ENCODE data around the gene EXOC6B.

The EXOC6B gene

DNA sequence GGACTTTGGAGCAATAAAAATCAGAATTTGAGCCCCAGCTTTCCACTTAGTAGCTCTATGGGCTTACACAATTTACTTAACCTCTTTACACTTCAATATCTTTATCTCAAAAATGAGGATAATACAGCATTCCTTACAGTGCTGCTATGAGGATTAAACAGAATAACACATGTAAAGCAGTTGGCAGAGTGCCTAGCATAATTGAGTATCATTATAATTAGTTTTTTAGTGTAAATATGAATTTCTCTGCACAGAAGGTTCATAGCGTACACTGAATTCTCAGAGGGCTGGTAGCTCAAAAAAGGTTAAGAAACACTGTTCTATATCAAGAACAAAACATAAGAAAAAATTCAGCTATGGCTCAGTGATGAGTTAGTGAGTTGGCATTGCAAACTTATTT, 487.8 kb downstream of the EXOC6B start:
- DNase-seq = no peak

DNA sequence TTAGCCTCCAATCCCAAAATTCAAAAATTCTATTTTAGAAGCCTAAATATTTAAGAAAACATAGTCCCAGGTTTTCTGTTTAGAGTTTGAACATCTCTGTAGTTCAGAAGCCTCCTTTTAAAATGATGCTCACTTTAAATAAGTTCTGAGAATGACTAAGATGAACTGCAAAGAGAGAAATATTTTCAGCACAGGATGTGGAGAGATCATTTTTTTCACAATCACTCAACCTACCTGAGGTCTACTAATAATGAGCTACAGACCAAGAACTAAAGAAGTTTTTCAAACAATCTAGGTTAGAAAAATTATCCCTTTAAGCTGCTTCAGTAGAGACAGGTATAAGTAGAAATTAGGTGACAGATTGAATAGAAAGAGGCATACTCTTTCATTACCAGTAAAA, 493.1 kb downstream of the EXOC6B start:
- no peak for DNase-seq

- no peak for DNase-seq
These were observed 495.2 kb downstream of the EXOC6B start for GRCh38 chr2:72330652-72331051.

- DNase-seq = no peak
These were observed 499.1 kb downstream of the EXOC6B start for GRCh38 chr2:72326759-72327158.

GRCh38 chr2:72325592-72326422, 500.0 kb downstream of the EXOC6B start:
- no peak for DNase-seq

DNA sequence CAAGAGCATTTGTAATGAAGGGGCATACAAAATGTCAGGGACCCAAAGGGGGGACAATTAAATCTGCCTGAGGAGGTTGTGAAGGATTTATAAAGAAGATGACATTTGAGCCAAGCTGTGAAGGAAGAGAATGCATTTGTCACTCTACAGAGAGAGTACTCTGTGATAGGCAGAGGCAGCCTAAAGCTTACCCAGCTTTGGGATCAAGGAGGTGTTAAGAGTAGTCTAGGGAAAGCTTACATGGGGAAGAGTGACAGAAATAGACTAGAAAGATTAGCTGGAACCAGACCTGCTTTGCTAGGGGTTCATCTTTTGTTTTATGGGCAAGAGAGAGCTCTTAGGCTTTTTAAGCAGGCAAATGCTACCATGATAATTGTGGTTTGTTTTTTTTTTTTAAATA, 509.1 kb downstream of the EXOC6B start:
- no peak for DNase-seq

DNA sequence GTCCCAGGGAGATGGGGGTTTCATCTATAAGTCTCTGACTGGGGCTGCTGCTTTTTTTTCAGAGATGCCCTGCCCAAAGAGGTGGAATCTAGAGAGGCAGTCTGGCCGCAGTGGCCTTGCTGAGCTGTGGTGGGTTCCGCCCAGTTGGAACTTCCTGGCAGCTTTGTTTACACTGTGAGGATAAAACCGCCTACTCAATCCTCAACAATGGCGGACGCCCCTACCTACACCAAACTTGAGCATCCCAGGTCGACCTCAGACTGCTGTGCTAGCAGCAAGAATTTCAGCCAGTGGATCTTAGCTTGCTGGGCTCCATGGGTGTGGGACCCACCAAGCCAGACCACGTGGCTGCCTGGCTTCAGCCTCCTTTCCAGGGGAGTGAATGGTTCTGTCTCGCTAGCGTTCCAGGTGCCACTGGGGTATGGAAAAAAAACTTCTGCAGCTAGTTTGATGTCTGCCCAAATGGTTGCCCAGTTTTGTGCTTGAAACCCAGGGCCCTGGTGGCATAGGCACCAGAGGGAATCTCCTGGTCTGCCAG, 525.6 kb downstream of the EXOC6B start:
- DNase-seq = no peak

- DNase-seq = no peak
These were observed 532.2 kb downstream of the EXOC6B start for GRCh38 chr2:72293620-72294019.

DNA sequence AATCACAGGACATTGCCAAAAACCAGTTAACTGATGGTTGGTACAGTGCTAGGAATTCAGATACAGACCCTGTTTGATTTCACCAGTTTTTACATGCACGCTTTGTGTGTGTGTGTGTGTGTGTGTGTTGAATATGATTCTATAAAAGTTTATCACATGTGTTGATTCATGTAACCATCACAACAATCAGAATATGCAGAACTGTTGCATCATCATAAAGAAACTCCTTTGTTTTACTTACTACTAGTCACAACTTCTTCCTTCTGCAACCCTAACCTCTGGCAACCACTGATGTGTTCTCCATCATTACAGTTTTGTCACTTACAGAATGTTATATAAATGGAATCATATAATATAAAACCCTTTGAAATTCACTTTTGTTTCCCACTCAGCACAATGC, 533.4 kb downstream of the EXOC6B start:
- no peak for DNase-seq

DNA sequence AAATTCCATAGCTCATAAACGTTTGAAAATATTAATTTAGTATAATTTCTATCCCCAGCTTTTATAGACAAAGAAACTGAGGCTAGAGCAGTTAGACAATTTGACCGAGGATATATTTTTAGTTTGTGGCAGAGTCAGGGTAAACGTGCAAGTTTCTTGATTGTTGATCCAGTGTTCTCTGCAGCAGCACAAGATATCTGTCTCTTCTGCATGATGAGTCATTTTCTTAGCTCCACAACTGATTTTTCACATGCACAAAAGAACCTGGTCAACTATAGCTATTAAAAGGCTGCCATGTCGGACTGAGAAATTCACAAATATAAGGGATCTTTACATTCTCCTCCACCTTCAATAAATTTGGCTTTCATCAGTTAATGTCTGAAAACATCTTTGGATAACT, 534.8 kb downstream of the EXOC6B start:
- DNase-seq = no peak

GRCh38 chr2:72289736-72290135, 536.1 kb downstream of the EXOC6B start:
- no peak for DNase-seq

DNA sequence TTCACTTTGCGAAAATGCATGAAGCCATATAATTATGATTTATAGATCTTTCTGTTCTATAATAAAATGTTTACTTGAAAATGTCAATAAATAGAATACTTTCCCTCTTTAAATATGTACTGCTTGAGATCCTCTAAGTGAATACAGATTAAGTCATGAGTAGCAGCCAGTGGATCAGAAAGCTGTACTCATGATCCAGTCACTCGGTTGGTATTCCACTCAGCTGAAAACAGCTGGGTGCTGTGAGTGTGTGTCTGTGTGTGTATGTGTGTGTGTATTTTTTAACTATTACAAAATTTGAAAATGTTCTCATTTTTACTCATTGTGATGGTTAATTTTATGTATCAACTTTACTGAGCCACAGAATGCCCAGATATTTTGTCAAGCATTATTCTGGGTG, 536.5 kb downstream of the EXOC6B start:
- DNase-seq = no peak

DNA sequence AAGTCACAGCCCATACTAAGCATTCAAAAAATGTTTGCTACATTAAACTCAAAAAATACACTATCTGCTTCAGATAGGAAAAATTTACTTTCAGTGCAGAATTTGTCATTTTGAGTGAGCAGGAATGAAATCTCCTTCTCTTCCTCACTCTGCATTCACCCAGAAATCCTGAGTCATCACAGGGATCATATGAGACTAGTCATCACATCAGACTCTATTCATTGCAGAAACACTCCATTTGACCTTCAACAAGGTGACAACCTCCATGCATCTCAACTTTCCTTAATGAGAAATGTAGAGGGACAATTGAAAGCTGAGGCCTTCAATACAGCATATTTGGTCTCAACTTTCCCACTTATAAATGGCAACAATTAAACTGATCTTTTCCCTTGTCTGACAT, 547.8 kb downstream of the EXOC6B start:
- DNase-seq = no peak

DNA sequence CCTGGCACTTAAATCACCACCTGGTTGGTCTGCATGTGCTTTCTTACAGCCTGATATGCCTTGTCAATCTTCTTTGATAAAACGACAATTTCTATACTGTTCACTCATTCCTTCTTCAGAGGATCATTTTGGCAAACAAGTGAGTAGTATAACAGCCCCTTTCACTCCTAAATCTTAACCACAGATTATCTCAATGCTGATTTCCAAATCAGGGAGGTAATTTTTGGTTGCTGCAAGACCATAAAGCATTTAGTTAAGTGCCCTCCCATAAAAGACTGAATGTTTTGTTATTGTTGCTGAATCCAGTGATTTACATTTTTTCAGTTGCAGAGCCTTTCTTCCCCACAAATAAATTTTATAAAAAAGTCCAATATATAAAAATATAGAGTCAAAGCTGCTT, 549.0 kb downstream of the EXOC6B start:
- DNase-seq = no peak

GRCh38 chr2:72276356-72276755, 549.5 kb downstream of the EXOC6B start:
- DNase-seq = no peak

DNA sequence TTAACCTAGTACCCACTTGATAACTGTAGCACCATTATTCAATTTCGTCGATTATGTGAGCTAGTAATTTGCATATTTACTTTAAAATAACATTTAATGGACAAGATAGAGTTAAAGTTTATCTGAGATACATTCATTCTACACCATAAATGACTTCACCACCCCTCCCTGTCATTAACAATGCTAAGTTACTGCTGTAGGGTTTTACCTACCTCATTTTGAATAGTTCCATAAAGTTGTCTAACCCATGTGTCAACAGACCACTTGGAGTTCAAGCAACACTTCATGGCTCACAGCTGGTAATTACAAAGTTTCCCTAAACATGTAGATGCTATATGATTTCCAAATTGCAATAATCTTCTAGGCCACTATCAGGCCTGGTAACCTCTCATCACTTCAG, 550.7 kb downstream of the EXOC6B start:
- DNase-seq = no peak

DNA sequence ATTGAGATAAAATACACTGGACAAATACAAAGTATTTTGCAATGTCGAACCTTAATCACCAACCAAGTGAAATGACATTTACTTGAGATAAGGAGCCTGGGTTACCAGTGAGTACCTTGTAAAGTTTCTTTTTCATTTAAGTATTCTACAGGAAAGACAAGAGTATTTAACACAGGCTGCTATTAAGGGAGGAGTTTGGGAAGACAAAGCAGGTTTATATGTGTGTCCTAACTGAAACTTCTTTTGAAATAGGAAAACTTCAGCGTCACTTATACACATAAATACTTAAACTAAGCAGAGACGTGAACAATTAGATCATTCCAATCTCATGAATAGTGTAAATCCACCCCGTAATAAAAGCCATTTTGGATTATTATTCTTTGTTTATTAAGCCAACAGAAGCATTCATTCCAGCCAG, 551.4 kb downstream of the EXOC6B start:
- no peak for DNase-seq

DNA sequence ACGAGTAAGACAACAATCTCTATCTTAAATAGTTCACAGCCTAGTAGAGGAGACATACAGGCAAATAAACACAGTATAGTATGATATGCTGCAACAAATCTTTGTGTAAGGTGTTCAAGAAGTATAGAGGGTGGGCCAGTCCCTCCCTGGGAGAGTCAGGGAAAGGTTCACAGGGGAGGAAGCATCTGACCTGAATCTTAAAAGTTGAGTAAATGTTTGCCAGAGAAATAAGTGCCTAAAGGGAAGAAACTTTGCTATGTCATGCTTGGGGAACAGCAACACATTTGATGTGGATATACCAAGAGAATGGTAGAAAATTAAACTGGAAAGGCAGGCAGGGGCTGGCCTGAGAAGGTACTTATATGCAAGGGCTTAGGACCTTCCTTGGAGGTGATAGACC, 552.4 kb downstream of the EXOC6B start:
- DNase-seq = no peak

DNA sequence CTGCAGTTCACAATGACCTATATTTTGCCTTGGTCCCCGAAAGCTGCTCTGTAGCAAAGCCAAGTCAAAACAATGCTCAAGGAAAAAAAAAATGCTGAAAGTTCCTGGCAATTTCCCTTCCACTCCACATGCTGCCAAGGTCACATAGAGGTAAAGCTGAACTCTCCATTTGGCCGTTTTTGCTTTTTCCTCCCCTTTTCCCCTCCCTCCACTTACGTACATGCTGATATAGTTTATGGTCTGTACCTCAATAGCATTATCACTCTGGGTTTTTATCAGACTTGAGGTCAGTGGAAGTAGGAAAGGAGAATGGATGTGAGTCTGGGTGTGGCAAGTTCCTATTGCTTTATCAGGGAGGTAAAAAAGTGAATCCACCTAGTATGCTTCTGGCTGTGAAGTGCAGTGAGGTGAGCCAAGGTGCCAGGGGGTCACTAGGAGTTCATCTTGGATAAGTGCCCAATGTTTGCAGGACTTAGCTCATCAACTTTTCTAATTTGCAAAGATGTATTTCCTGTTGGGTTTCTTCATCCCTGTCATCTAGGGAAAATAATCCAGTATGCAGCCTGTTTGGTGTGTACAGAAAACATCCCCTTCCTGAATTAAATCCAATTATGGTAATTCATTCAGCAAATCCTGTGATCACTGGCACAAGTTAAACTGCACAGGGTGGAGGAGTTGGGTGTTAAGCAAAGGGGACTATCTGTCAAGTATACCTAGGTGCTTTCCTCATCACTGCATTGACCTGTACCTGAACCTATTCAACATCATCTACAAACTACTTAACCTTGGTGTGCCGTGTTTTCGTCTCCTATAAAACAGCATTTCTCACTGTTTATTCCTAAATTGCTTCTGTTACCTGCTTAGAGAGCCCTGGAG, 553.8 kb downstream of the EXOC6B start:
- no peak for DNase-seq

GRCh38 chr2:72271276-72271614, 554.6 kb downstream of the EXOC6B start:
- no peak for DNase-seq

GRCh38 chr2:72270556-72271275, 555.1 kb downstream of the EXOC6B start:
- no peak for DNase-seq

DNA sequence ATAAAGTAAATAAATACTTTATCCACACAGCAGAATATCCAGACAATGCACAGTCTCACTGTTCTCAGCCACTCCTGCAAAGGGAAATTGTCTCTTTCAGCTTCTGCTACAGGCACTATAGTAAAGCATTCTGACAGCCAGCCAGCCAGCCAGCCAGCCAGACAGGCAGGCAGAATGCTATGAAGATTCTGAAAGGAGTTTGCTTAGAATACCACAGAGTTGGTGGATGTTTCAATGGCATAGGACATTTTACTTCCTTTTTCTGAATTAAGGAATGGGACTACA, 562.1 kb downstream of the EXOC6B start:
- DNase-seq = no peak

DNA sequence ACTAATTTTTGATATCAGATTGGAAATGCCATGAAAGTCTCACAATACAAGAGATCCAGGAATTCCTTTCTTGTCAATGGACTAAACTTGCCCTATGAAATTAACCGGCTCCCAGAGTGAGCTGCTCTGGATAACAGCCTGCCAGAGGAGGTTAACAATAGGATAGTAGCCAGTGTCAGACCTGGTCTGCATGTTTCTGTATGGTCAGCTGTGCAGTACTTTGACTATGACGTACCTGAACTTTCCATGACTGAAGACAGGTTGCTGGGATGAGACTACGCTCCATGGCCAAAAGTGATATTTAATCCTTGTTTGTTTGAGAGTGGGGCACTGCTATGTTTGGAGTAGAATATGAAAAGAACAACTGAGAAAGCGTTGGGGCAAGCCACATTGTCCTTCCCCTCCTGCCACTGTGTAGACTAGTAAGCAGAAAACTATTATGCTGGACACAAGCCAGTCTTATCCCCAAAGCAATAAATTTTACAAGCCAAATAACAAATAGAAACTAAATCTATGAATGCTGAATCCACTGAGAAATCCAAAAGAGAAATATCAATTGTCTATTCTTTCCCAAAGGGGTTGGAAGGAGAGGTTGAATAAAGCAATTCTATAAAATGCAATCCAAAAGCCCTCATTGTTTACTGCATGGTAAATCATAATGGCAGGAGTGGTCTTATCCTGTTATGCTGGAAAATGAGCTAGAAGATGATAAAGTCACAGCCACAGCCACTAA, 562.6 kb downstream of the EXOC6B start:
- no peak for DNase-seq

All from activated gamma-delta T cell (primary cell).